Gastroesophageal sphincter (tissue), 3 donors: ENCODE measurements around the gene MAZ.

Experiments
- CTCF ChIP-seq, 4 experiments: fragments of 200-600 bp in 2 of 4; fragments of 450-650 bp in 2 of 4; sonication (generic) in 1 of 4; IDR thresholded peaks; one replicate each; pipeline ENCODE4 v1.5.1; 2017 to 2019; ENCODE audit warnings: antibody characterized with exemption in 4 of 4, mild to moderate bottlenecking in 2 of 4, moderate library complexity in 2 of 4
- EP300 ChIP-seq: sonication (generic); formaldehyde crosslinking; IDR thresholded peaks from one replicate; pipeline ENCODE4 v1.6.1; 2017; ENCODE audit warnings: antibody characterized with exemption, mild to moderate bottlenecking
- POLR2AphosphoS5 ChIP-seq: sonication (generic); formaldehyde crosslinking; IDR thresholded peaks from one replicate; pipeline ENCODE4 v1.6.1; 2017; ENCODE audit warnings: antibody characterized with exemption

- no peak for TF ChIP-seq CTCF (IDR thresholded peaks at IDR 0.05)
- TF ChIP-seq POLR2AphosphoS5, result no peak
- no peak for TF ChIP-seq EP300
These were observed 6.7 kb downstream of the MAZ start for GRCh38 chr16:29812754-29813643.
